SK-N-SH (cell line): ENCODE results near the gene CD300C. TPM values are rescaled to one million over a fixed set of nuclear protein-coding genes. Genes with fewer than 3 reads are reported as not detected.

Experiments used
- CTCF ChIA-PET: fragments of 300-600, 350-600 bp; formaldehyde crosslinking; extraction: SDS; loops from one replicate; lab custom pipeline; 2021; lab: Yijun Ruan, JAX
- POLR2A ChIA-PET: fragments of 350-600 bp; sonication (Branson Sonifier 250); formaldehyde crosslinking; extraction: SDS; loops from one replicate; lab custom pipeline; 2020; ENCODE audit warnings: antibody characterized with exemption, inconsistent platforms; lab: Yijun Ruan, JAX
- DNase-seq: peaks from one replicate; pipeline ENCODE4 v3.0.0; 2012
- H2AFZ ChIP-seq: fragments of 200-600 bp; sonication (generic); 2 replicates; pipeline ENCODE4 v1.8.1; 2016; ENCODE audit warnings: antibody characterized with exemption, mild to moderate bottlenecking, low read depth
- H3F3A ChIP-seq: fragments of 200-600 bp; sonication (generic); replicated peaks from 2 replicates; pipeline ENCODE3; 2016; ENCODE audit warnings: antibody characterized with exemption, mild to moderate bottlenecking; ENCODE audit not compliant: insufficient read depth
- H3K27ac ChIP-seq, 2 experiments: fragments of 200-500 bp in 1 of 2; fragments of 200-600 bp in 1 of 2; sonication (Bioruptor generic) in 1 of 2; sonication (generic), shearing (Covaris generic) in 1 of 2; 2 replicates each; pipeline versions ENCODE4 v1.5.1 to v1.6.1; 2014 to 2016; ENCODE audit warnings: low read depth in 2 of 2, inconsistent platforms in 1 of 2, low read length in 1 of 2, mild to moderate bottlenecking in 1 of 2, mixed read lengths in 1 of 2
- H3K27me3 ChIP-seq: fragments of 200-600 bp; sonication (generic), shearing (Covaris generic); 2 replicates; pipeline ENCODE4 v1.6.1; 2016; ENCODE audit warnings: mixed run types; ENCODE audit not compliant: insufficient read depth
- H3K36me3 ChIP-seq, 2 experiments: fragments of 200-500 bp in 1 of 2; fragments of 200-600 bp in 1 of 2; sonication (Bioruptor generic) in 1 of 2; sonication (generic) in 1 of 2; replicated peaks in 1 of 2; 2 replicates each; pipeline versions ENCODE3 to v1.5.1; 2014 to 2016; ENCODE audit warnings: low read length in 1 of 2, mild to moderate bottlenecking in 1 of 2; ENCODE audit not compliant: insufficient read depth in 2 of 2, control insufficient read depth in 1 of 2
- H3K4me1 ChIP-seq, 2 experiments: fragments of 200-500 bp in 1 of 2; fragments of 200-600 bp in 1 of 2; sonication (Bioruptor generic) in 1 of 2; sonication (generic), shearing (Covaris generic) in 1 of 2; 2 replicates each; pipeline versions ENCODE4 v1.5.1 to v1.6.1; 2014 to 2016; ENCODE audit warnings: low read depth in 1 of 2, low read length in 1 of 2, mixed run types in 1 of 2; ENCODE audit not compliant: insufficient read depth in 2 of 2, control insufficient read depth in 1 of 2
- H3K4me2 ChIP-seq: fragments of 200-600 bp; sonication (generic), shearing (Covaris generic); 2 replicates; pipeline ENCODE4 v1.6.1; 2017; ENCODE audit warnings: mixed run types
- H3K4me3 ChIP-seq, 2 experiments: fragments of 200-500 bp in 1 of 2; fragments of 200-600 bp in 1 of 2; sonication (Bioruptor generic) in 1 of 2; sonication (generic), shearing (Covaris generic) in 1 of 2; 2 replicates each; pipeline versions ENCODE4 v1.5.1 to v1.8.1; 2014 to 2016; ENCODE audit warnings: low read depth in 2 of 2, inconsistent platforms in 1 of 2, low read length in 1 of 2, mild to moderate bottlenecking in 1 of 2, mixed read lengths in 1 of 2, moderate library complexity in 1 of 2
- H3K79me2 ChIP-seq: fragments of 200-600 bp; sonication (generic); 2 replicates; pipeline ENCODE4 v1.8.1; 2017; ENCODE audit warnings: mild to moderate bottlenecking; ENCODE audit not compliant: insufficient read depth
- H3K9ac ChIP-seq: fragments of 200-600 bp; sonication (generic); 2 replicates; pipeline ENCODE4 v1.6.1; 2017; ENCODE audit warnings: mixed run types
- H3K9me2 ChIP-seq: fragments of 200-600 bp; sonication (generic); 2 replicates; pipeline ENCODE4 v1.6.1; 2017; ENCODE audit warnings: mixed run types
- H3K9me3 ChIP-seq: fragments of 200-600 bp; sonication (generic); 2 replicates; pipeline ENCODE4 v1.6.1; 2017; ENCODE audit warnings: mixed run types, mild to moderate bottlenecking, moderate library complexity
- H4K20me1 ChIP-seq: fragments of 200-600 bp; sonication (generic); 2 replicates; pipeline ENCODE4 v1.6.1; 2017; ENCODE audit warnings: mild to moderate bottlenecking, mixed run types; ENCODE audit not compliant: insufficient read depth
- CTCF ChIP-seq: fragments of 200-600 bp; sonication (generic); IDR thresholded peaks from 2 replicates; pipeline ENCODE4 v1.6.1; 2017; ENCODE audit warnings: antibody characterized with exemption, mild to moderate bottlenecking, moderate library complexity
- ELF1 ChIP-seq: IDR thresholded peaks from 2 replicates; pipeline ENCODE4 v1.4.0; 2012
- EZH2phosphoT487 ChIP-seq: fragments of 200-600 bp; sonication (generic); IDR thresholded peaks from 2 replicates; pipeline ENCODE4 v1.6.1; 2017; ENCODE audit warnings: low read depth, mixed run types, mild to moderate bottlenecking, antibody characterized with exemption, moderate library complexity, borderline replicate concordance
- FOSL2 ChIP-seq: IDR thresholded peaks from 2 replicates; pipeline ENCODE4 v1.4.0; 2012; ENCODE audit warnings: low read depth, mild to moderate bottlenecking, moderate library complexity, borderline replicate concordance
- FOXJ3 ChIP-seq: sonication (generic); formaldehyde crosslinking; IDR thresholded peaks from 2 replicates; pipeline ENCODE4 v1.5.1; 2020; ENCODE audit warnings: mild to moderate bottlenecking, missing genetic modification reagents
- FOXM1 ChIP-seq: IDR thresholded peaks from 2 replicates; pipeline ENCODE4 v1.4.0; 2012; ENCODE audit warnings: low read depth, mild to moderate bottlenecking
- GATA2 ChIP-seq: sonication (generic); formaldehyde crosslinking; IDR thresholded peaks from 2 replicates; pipeline ENCODE4 v1.5.0; 2020; ENCODE audit warnings: mild to moderate bottlenecking, missing genetic modification reagents
- POLR2AphosphoS5 ChIP-seq: IDR thresholded peaks from 2 replicates; pipeline ENCODE4 v1.6.1; 2012; ENCODE audit warnings: low read depth, low read length
- RCOR1 ChIP-seq: fragments of 150-350 bp; IDR thresholded peaks from 2 replicates; pipeline ENCODE4 v1.6.1; 2017; ENCODE audit warnings: antibody characterized with exemption, low read length
- RFX5 ChIP-seq: IDR thresholded peaks from 2 replicates; pipeline ENCODE4 v1.6.1; 2012; ENCODE audit warnings: mild to moderate bottlenecking, improper control_type of control experiment, low read length
- SIN3A ChIP-seq: IDR thresholded peaks from 2 replicates; pipeline ENCODE4 v1.6.1; 2012; ENCODE audit warnings: low read depth, mild to moderate bottlenecking, low read length, moderate library complexity, borderline replicate concordance
- TCF12 ChIP-seq: IDR thresholded peaks from 2 replicates; pipeline ENCODE4 v1.4.0; 2012
- USF1 ChIP-seq: IDR thresholded peaks from 2 replicates; pipeline ENCODE4 v1.4.0; 2012; ENCODE audit warnings: low read depth, borderline replicate concordance
- WGBS: methylation state at CpG from one replicate; pipeline ENCODE4 v1.1.6; 2017; ENCODE audit warnings: low lambda C conversion rate; 5-methylcytosine and 5-hydroxymethylcytosine counted together
- polyA plus RNA-seq, 3 experiments: library from polyadenylated mRNA; depleted of rRNA; stranded (reverse); fragments of >200 nt; gene quantifications; 2 replicates each; pipeline ENCODE4 v1.2.3, GENCODE V29; 2012
- TF ChIP-seq, protein P1 (sequence below): IDR thresholded peaks from 2 replicates; pipeline ENCODE4; 2012
- TF ChIP-seq, protein P2 (sequence below): fragments of 150-350 bp; IDR thresholded peaks from 2 replicates; pipeline ENCODE4 v1.6.1; 2016; ENCODE audit warnings: mild to moderate bottlenecking, low read depth, low read length

Gene CD300C
- polyA plus RNA-seq, 1 of the 3 experiments (the other 2 are of a cell fraction) = not detected

GRCh38 chr17:74571621-74572270 lies 25.8 kb upstream of the CD300C start:
- Histone ChIP-seq H3K9ac (no peak overlapping the region), H4K20me1 (no peaks in the 10 kb centered on the region), H3K9me3 (no peaks in the 10 kb centered on the region), H3K27ac (no peak overlapping the region), H3K4me3 (no peak overlapping the region), H3K9me2 (no peaks in the 10 kb centered on the region), H3F3A (no peaks in the 10 kb centered on the region), H3K79me2 (no peaks in the 10 kb centered on the region), H3K4me1 (no peaks in the 10 kb centered on the region), H3K27me3 (no peaks in the 10 kb centered on the region), H3K36me3 (no peaks in the 10 kb centered on the region), H2AFZ (no peak overlapping the region), H3K4me2 (no peak overlapping the region)
- TF ChIP-seq, protein P1, sequence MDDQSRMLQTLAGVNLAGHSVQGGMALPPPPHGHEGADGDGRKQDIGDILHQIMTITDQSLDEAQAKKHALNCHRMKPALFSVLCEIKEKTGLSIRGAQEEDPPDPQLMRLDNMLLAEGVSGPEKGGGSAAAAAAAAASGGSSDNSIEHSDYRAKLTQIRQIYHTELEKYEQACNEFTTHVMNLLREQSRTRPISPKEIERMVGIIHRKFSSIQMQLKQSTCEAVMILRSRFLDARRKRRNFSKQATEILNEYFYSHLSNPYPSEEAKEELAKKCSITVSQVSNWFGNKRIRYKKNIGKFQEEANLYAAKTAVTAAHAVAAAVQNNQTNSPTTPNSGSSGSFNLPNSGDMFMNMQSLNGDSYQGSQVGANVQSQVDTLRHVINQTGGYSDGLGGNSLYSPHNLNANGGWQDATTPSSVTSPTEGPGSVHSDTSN = no peak
- TF ChIP-seq EZH2phosphoT487 (no peak), TCF12 (no peak), CTCF (no peak), FOXJ3 (CRISPR knock-in tag) (no peak), USF1 (no peak), FOSL2 (no peak), SIN3A (no peak), RFX5 (no peak), RCOR1 (no peak), FOXM1 (no peak), GATA2 (CRISPR knock-in tag) (no peak), ELF1 (no peak), POLR2AphosphoS5 (no peak)
- TF ChIP-seq, protein P2, sequence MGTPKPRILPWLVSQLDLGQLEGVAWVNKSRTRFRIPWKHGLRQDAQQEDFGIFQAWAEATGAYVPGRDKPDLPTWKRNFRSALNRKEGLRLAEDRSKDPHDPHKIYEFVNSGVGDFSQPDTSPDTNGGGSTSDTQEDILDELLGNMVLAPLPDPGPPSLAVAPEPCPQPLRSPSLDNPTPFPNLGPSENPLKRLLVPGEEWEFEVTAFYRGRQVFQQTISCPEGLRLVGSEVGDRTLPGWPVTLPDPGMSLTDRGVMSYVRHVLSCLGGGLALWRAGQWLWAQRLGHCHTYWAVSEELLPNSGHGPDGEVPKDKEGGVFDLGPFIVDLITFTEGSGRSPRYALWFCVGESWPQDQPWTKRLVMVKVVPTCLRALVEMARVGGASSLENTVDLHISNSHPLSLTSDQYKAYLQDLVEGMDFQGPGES = no peak
- DNase-seq = no peak
- POLR2A ChIA-PET = no interaction called here
- CTCF ChIA-PET = interaction anchor here (1.1 to 2.0 kb wide), 5 partner anchors 114 to 294 kb away, joined by 3 to 9 read pairs (median 5); partner anchors contain the start of gene RAB37
- 27% methylated on average over 4 of the region's 4 CpGs for WGBS
